Measurements from ENCODE around the gene PDLIM7.

GRCh38 chr5:177486256-177486655, 11.1 kb downstream of the PDLIM7 start:
- no peak for TF ChIP-seq CTCF (IDR thresholded peaks at IDR 0.05)
- TF ChIP-seq POLR2A (IDR thresholded peaks at IDR 0.05), result no peak
- no peak for TF ChIP-seq POLR2AphosphoS5 (IDR thresholded peaks at IDR 0.05; ENCODE audit: insufficient read depth in 1 of 2, low read depth in 1 of 2)

All from vagina (tissue), 2 donors.